Measurements from ENCODE around the gene TNIP2. TPM values are rescaled to one million over a fixed set of nuclear protein-coding genes. Genes with fewer than 3 reads are reported as not detected.

TNIP2 gene
- total RNA-seq, 2 donors from 2014 or later = 67.3 to 84.8 TPM

DNA sequence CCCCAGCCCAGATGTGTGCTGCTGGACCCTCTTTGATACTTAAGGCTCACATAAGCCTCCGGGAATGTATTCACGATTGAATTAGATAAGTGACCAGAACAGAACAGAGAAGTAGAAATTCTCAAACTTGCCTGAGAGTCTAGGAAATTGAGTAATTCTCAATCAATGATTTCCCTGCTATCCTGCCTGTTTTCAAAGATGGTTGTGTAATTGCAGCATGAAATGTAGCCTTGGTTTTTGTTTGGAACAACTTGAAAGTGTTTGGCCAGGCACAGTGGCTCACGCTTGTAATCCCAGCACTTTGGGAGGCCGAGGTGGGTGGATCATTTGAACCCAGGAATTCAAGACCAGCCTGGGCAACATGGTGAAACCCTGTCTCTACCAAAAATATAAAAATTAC lies 41.2 kb downstream of the TNIP2 start:
- Histone ChIP-seq H3K9me3 (no peaks in the 10 kb centered on the region), H3K27ac (peak overlapping the region in 1 of 2 donors; percentile 51), H3K4me3 (no peak overlapping the region), H3K4me1 (ENCODE audit: control insufficient read depth in 1 of 2, low read depth in 2 of 2) (peaks cover 13 to 19% of the 10 kb centered on the region in 2 donors), H3K36me3 (peaks cover 18% of the 10 kb centered on the region), H3K27me3 (replicated peaks; ENCODE audit: insufficient read depth) (no peaks in the 10 kb centered on the region)
- no peak for ATAC-seq (ENCODE audit: insufficient number of reproducible peaks, low FRiP score, low read depth)
- TF ChIP-seq, protein P1, sequence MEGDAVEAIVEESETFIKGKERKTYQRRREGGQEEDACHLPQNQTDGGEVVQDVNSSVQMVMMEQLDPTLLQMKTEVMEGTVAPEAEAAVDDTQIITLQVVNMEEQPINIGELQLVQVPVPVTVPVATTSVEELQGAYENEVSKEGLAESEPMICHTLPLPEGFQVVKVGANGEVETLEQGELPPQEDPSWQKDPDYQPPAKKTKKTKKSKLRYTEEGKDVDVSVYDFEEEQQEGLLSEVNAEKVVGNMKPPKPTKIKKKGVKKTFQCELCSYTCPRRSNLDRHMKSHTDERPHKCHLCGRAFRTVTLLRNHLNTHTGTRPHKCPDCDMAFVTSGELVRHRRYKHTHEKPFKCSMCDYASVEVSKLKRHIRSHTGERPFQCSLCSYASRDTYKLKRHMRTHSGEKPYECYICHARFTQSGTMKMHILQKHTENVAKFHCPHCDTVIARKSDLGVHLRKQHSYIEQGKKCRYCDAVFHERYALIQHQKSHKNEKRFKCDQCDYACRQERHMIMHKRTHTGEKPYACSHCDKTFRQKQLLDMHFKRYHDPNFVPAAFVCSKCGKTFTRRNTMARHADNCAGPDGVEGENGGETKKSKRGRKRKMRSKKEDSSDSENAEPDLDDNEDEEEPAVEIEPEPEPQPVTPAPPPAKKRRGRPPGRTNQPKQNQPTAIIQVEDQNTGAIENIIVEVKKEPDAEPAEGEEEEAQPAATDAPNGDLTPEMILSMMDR (IDR thresholded peaks at IDR 0.05) = no peak
- no peak for DNase-seq (ENCODE audit: low spot score)

DNA sequence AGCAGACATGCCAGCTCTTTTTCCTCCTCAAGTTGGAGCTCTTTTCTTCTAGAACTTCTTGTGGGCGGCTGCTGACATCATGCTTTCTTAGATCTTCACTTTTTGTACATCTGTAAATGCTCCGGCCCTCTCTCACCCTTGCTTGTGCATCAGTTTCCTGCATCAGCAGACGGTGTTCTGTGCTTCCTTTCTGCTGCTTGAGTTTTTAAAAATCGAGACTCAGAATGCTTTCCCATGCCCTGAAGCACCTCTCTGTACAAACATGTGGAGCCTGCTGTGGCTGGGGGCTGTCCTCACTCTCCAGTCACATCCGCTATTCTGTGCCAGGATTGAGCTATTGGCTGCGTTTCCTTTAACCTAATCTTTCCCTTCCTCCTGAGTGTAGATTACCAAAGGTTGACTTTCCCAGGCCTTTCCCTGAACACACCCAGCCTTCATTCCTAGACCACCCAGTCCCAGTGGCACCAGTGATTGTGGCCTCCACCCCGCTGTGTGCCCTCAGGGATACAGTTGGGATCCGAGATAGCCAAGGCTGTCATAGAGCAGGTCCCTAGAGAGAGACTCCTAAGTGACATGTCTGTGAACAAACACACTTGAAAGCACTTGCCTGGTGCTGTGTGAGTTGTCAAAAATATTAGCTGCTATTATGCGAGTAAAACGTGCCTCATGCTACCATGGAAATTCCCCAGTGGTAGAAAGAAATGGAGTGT lies 41.9 kb downstream of the TNIP2 start:
- TF ChIP-seq, protein P1 (IDR thresholded peaks at IDR 0.05) = no peak
- DNase-seq (ENCODE audit: low spot score) (no peak), ATAC-seq (ENCODE audit: insufficient number of reproducible peaks, low FRiP score, low read depth) (peak; percentile 38)
- peak overlapping the region; percentile 51 to 54 for H3K27ac ChIP-seq
- H3K36me3 ChIP-seq = peaks cover 15% of the 10 kb centered on the region
- H3K4me1 ChIP-seq (ENCODE audit: control insufficient read depth in 1 of 2, low read depth in 2 of 2) = peaks cover 13 to 19% of the 10 kb centered on the region in 2 donors
- no peaks in the 10 kb centered on the region for H3K9me3 ChIP-seq
- no peaks in the 10 kb centered on the region for H3K27me3 ChIP-seq (replicated peaks; ENCODE audit: insufficient read depth)
- no peak overlapping the region for H3K4me3 ChIP-seq

DNA sequence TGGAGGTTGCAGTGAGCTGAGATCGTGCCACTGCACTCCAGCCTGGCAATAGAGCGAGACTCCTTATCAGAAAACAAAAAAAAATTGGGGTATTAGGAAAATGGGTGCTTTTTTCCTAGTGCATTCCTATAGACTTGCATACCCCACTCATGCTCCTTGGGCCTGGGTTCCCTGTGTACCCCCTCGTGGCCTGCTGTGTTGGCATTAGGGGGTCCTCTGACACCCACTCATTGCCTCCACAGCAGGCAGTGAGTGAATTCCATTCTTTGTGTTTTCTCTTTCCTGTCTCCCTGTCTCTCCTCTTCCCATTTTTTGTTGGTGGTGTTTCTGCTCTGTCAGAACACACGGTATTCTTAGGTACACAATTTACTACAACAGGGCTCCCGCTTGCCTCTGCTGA lies 42.8 kb downstream of the TNIP2 start:
- Histone ChIP-seq H3K4me1 (ENCODE audit: control insufficient read depth in 1 of 2, low read depth in 2 of 2) (peaks cover 13 to 19% of the 10 kb centered on the region in 2 donors), H3K27ac (no peak overlapping the region), H3K9me3 (no peaks in the 10 kb centered on the region), H3K36me3 (peaks cover 11% of the 10 kb centered on the region), H3K4me3 (no peak overlapping the region), H3K27me3 (replicated peaks; ENCODE audit: insufficient read depth) (no peaks in the 10 kb centered on the region)
- DNase-seq (ENCODE audit: low spot score) (no peak), ATAC-seq (ENCODE audit: insufficient number of reproducible peaks, low FRiP score, low read depth) (no peak)
- TF ChIP-seq, protein P1 (IDR thresholded peaks at IDR 0.05) = no peak

DNA sequence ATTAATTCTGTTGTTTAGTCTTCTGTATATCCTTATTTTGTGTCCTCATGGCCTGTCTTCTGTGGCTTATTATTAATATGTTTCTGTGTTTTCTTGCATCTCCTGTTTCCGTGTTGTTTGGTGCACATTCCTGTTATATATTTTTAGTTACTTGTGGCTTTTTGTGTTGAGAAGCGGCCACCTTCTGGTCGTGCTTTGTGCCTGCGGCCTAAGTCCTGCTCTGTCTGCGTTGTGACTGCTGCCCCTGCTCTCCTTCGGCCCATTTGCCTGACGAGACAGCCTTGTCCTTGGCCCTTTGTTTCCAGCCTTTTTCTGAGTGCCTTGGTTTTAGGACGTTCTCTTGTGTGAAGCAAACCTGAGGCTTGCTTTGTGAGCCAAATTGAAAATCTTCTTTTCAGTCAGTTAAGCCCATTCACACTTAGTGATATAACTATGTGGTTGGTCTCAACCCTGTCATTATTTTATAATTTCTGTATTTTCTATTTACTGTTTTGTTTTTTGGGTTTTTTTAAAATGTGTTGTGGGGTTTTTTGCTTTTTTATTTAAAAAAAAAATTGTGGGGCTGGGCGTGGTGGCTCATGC lies 43.8 kb downstream of the TNIP2 start:
- ATAC-seq (ENCODE audit: insufficient number of reproducible peaks, low FRiP score, low read depth) = no peak
- H3K36me3 ChIP-seq = peaks cover 11% of the 10 kb centered on the region
- TF ChIP-seq, protein P1 (IDR thresholded peaks at IDR 0.05) = no peak

DNA sequence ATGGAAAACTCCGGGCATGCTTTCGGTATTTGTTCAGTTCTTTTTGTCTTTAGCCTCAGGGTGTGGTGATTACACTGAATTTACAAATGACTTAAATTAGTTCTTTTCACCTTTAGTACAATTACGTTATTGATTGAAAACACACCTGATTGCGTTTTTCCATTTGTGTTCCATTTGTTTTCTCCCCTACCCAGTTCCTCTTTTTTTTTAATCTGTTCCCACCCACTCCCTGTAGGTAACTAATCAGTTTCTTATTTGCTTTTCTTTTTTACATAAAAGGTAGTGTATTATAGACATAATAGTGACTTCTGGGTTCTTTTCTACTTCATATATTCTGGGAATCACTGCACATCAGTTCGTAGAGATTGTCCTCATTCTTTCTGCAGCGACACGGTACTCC lies 53.4 kb downstream of the TNIP2 start:
- no peaks in the 10 kb centered on the region for H3K4me1 ChIP-seq (ENCODE audit: control insufficient read depth in 1 of 2, low read depth in 2 of 2)
- peaks cover 58% of the 10 kb centered on the region for H3K36me3 ChIP-seq
- no peaks in the 10 kb centered on the region for H3K9me3 ChIP-seq
- H3K27me3 ChIP-seq (replicated peaks; ENCODE audit: insufficient read depth) = no peaks in the 10 kb centered on the region
- ATAC-seq (ENCODE audit: insufficient number of reproducible peaks, low FRiP score, low read depth) = no peak
- TF ChIP-seq, protein P1 (IDR thresholded peaks at IDR 0.05) = no peak
- DNase-seq (ENCODE audit: low spot score) = no peak
- H3K4me3 ChIP-seq = no peak overlapping the region
- no peak overlapping the region for H3K27ac ChIP-seq

More for the DNA sequence above, 43.8 kb downstream of the TNIP2 start:
- H3K27ac ChIP-seq = no peak overlapping the region
- DNase-seq (ENCODE audit: low spot score) = no peak
- H3K9me3 ChIP-seq = no peaks in the 10 kb centered on the region
- H3K4me1 ChIP-seq (ENCODE audit: control insufficient read depth in 1 of 2, low read depth in 2 of 2) = peaks cover 13 to 19% of the 10 kb centered on the region in 2 donors
- no peak overlapping the region for H3K4me3 ChIP-seq
- no peaks in the 10 kb centered on the region for H3K27me3 ChIP-seq (replicated peaks; ENCODE audit: insufficient read depth)

All from thoracic aorta (tissue), 2 donors.